ENCODE data around the gene SDS.

- TF ChIP-seq EP300 (IDR thresholded peaks at IDR 0.05) (no peak), CTCF (IDR thresholded peaks at IDR 0.05) (no peak), POLR2AphosphoS5 (IDR thresholded peaks at IDR 0.05) (no peak)
Observed at GRCh38 chr12:113398346-113399290, 5.1 kb downstream of the SDS start.
